Muscle of leg (tissue), 11 donors: ENCODE results near the gene GALNT15. TPM values are rescaled to one million over a fixed set of nuclear protein-coding genes. Genes with fewer than 3 reads are reported as not detected.

Experiments
- DNase-seq: peaks from one replicate; pipeline ENCODE4 v3.0.0; 2013
- H3K27ac ChIP-seq: one replicate; pipeline ENCODE4 v1.5.1; 2013; ENCODE audit warnings: mild to moderate bottlenecking, low read length, control low read depth
- H3K27me3 ChIP-seq: one replicate; pipeline ENCODE4 v1.6.1; 2013; ENCODE audit warnings: low read length; ENCODE audit not compliant: control insufficient read depth, insufficient read depth
- H3K36me3 ChIP-seq: one replicate; pipeline ENCODE4 v1.6.1; 2013; ENCODE audit warnings: low read length; ENCODE audit not compliant: control insufficient read depth, insufficient read depth
- H3K4me1 ChIP-seq: one replicate; pipeline ENCODE4 v1.6.1; 2013; ENCODE audit warnings: low read length; ENCODE audit not compliant: control insufficient read depth, insufficient read depth
- H3K4me3 ChIP-seq: one replicate; pipeline ENCODE4 v1.5.1; 2013; ENCODE audit warnings: low read length, control low read depth
- H3K9me3 ChIP-seq: replicated peaks from 2 replicates; pipeline ENCODE4 v1.6.1; 2013; ENCODE audit warnings: low read depth, low read length; ENCODE audit not compliant: control insufficient read depth
- WGBS: methylation state at CpG from one replicate; pipeline ENCODE4 v1.1.5; 2013; ENCODE audit warnings: missing lambda C conversion rate; ENCODE audit not compliant: insufficient coverage; 5-methylcytosine and 5-hydroxymethylcytosine counted together
- polyA plus RNA-seq, 8 donors: library from polyadenylated mRNA; unstranded; fragments of 120-200 nt; gene quantifications; one replicate each; pipeline versions ENCODE4 v1.2.1 to v1.2.3, GENCODE V29; 2013; ENCODE audit warnings: inconsistent platforms in 1 of 8, low replicate concordance in 1 of 8; ENCODE audit not compliant: insufficient read length in 8 of 8, insufficient read depth in 1 of 8
- total RNA-seq: library from RNA; stranded (reverse); fragments of 120-200 nt; gene quantifications from one replicate; pipeline ENCODE4 v1.2.4, GENCODE V29; 2013

GALNT15 gene
- total and polyA plus RNA-seq, 9 donors, result 0.48 to 2.0 (median 1.0) TPM

GRCh38 chr3:16140116-16140893, 34.2 kb upstream of the GALNT15 start:
- no peak overlapping the region for H3K4me3 ChIP-seq
- no peak overlapping the region for H3K27ac ChIP-seq
- H3K4me1 ChIP-seq, result peaks cover 14% of the 10 kb centered on the region
- peaks cover 6% of the 10 kb centered on the region for H3K9me3 ChIP-seq
- DNase-seq, result peak; percentile 54
- 82% methylated on average over 2 of the region's 6 CpGs for WGBS
- no peaks in the 10 kb centered on the region for H3K27me3 ChIP-seq
- H3K36me3 ChIP-seq, result no peaks in the 10 kb centered on the region

DNA sequence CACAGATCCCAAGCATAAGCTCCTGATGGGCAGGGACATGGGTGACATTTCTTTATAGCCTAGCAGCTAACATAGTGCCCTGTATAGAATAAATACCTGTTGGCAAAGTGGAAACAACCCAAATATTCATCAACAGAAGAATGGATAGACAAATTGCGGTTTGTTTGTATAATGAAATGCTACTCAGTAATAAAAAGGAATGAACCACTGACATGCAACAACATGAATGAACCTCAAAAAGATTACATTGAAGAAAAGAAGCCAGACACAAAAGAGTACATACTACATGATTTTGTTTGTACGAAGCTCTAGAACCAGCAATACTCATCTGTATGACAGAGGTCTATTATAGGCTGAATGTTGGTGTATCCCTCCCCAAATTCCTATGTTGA, 33.6 kb upstream of the GALNT15 start:
- Histone ChIP-seq H3K4me3 (no peak overlapping the region), H3K4me1 (peaks cover 11% of the 10 kb centered on the region), H3K27me3 (no peaks in the 10 kb centered on the region), H3K9me3 (peaks cover 6% of the 10 kb centered on the region), H3K36me3 (no peaks in the 10 kb centered on the region), H3K27ac (no peak overlapping the region)
- DNase-seq, result no peak
- no CpG with 5 or more reads among the region's 2 CpGs for WGBS

DNA sequence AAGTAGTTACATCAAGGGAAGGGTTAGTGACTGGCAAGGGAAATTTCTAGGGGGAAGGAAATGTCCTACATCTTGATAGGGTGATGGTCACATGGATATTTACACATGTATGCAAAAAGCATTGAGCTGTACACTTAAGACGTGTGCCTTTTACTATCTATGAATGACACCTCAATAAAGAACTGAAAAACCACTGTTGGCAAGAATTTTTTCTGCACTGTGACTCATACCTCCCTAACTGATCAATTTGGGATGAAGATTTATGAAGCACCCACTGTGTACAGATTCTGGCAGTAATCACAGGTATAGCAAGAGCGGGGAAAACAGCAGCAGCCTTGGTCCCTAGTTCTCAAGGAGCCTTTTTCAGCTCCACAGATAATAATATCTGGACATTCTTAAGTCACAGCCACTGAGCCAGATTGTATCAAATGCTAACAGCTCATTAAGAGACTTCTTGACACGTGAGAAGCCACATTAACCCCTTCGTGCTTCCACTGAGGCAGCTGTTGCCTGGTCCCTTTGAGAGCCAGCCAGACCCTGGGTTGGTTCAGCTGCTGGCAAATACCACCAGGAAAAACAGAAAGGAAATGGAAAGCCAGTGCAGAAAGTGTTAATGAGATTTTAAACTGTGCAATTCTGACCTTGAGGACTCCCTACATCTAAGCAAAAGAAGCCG, 32.0 kb upstream of the GALNT15 start:
- Histone ChIP-seq H3K9me3 (peaks cover 6% of the 10 kb centered on the region), H3K4me3 (no peak overlapping the region), H3K27ac (no peak overlapping the region), H3K27me3 (no peaks in the 10 kb centered on the region), H3K36me3 (no peaks in the 10 kb centered on the region), H3K4me1 (peaks cover 9% of the 10 kb centered on the region)
- 58% methylated on average over 2 of the region's 5 CpGs for whole genome bisulfite sequencing
- DNase-seq, result peak; percentile 63

DNA sequence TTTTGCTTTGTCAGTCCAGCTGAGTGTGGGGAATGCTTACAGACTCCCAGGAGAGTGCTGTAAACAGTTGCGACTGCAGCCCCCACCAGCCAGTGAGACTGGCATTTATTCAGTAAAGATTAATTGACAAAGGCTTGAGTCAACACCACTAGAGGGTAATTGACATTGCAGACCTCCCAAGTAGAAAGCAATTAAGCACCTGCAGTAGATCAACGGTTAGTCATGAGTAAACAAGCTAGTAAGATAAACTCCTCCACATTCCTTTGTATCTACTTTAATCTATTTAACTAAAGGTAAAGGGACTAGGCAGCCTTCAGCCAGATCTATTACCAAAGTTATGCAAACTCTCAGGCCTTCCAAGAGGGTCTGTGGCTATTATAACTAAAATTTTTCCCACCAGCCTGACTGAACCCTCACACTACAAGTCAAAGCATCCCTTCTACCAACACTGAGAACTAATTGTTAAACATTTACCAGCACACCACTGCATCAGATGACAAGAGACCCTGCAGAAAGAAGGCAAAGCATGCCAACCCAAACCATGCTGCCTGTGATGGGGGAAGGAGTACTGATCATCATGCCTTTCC, 30.5 kb upstream of the GALNT15 start:
- Histone ChIP-seq H3K36me3 (no peaks in the 10 kb centered on the region), H3K27me3 (no peaks in the 10 kb centered on the region), H3K9me3 (peaks cover 6% of the 10 kb centered on the region), H3K27ac (no peak overlapping the region), H3K4me1 (peaks cover 18% of the 10 kb centered on the region), H3K4me3 (no peak overlapping the region)
- 50% methylated on average over 1 of the region's 2 CpGs for WGBS
- DNase-seq, result no peak

DNA sequence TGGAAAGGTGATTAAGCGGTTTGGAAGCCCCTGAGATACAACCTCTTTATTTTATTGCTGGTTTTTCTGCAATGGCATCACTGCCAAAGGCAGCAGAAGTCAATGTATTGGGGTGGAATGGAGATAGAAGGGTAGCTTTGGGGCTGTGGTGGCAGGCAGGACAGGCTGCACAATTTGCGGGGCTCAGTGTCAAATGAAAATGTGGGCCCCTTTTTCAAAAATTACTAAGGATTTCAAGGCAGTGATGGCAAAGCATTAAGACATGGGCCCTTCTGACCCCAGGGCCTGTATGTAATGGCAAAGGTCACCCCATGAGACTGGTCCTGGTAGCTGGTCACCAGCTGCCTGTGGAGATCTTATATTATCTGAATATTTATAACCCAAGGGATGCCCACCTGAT, 29.3 kb upstream of the GALNT15 start:
- peaks cover 20% of the 10 kb centered on the region for H3K4me1 ChIP-seq
- no peaks in the 10 kb centered on the region for H3K36me3 ChIP-seq
- no peak overlapping the region for H3K27ac ChIP-seq
- no peaks in the 10 kb centered on the region for H3K27me3 ChIP-seq
- WGBS, result 100% methylated on average over 1 of the region's 2 CpGs
- H3K9me3 ChIP-seq, result peaks cover 6% of the 10 kb centered on the region
- no peak overlapping the region for H3K4me3 ChIP-seq
- no peak for DNase-seq

GRCh38 chr3:16146015-16146730, 28.3 kb upstream of the GALNT15 start:
- Histone ChIP-seq H3K27ac (no peak overlapping the region), H3K36me3 (no peaks in the 10 kb centered on the region), H3K4me1 (peaks cover 16% of the 10 kb centered on the region), H3K27me3 (no peaks in the 10 kb centered on the region), H3K4me3 (no peak overlapping the region), H3K9me3 (peaks cover 12% of the 10 kb centered on the region)
- 100% methylated on average over 1 of the region's 2 CpGs for WGBS
- no peak for DNase-seq

DNA sequence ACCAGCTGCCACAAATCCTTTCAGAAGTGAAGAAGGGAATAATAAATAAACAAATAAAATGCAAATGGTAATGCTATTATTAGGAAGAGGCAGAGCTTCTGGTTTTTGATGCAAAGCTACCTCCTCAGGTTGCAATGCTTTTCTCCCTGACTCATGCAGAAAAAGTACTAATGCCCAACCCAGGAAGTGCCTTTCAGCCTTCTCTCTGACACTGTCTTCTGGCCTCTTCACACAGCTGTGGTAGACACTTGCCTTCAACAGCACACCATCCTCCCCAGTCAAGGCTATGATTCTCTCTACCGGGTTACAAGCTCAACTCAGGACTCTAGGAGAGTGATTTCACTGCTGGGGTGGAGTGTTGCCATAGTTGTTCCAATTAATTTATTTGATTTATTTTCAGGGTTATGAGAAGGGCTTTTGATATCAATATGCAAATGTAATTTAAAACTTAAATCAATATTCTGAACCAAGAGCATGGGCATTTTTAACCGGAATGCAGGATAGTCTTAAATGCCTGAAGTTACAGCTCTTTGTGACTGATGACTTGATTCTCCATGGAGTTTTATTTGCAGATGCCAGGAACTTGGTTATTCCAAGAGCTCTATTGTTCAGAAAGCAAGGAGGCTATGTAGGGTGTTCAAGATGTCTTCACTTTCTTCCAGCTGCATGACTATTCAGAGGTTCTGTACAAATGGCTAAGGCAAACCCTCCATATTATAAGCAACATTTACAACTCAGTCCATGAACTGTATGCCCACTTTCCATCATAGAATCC, 27.1 kb upstream of the GALNT15 start:
- Histone ChIP-seq H3K9me3 (peaks cover 14% of the 10 kb centered on the region), H3K27ac (no peak overlapping the region), H3K4me3 (no peak overlapping the region), H3K36me3 (no peaks in the 10 kb centered on the region), H3K27me3 (no peaks in the 10 kb centered on the region), H3K4me1 (peaks cover 15% of the 10 kb centered on the region)
- DNase-seq, result no peak
- WGBS, result no CpG with 5 or more reads among the region's 2 CpGs

- Histone ChIP-seq H3K9me3 (peaks cover 21% of the 10 kb centered on the region), H3K4me1 (peaks cover 12% of the 10 kb centered on the region), H3K36me3 (no peaks in the 10 kb centered on the region), H3K27ac (peak overlapping the region; percentile 74), H3K4me3 (no peak overlapping the region), H3K27me3 (peaks cover 2% of the 10 kb centered on the region)
- WGBS, result 69% methylated on average over 4 of the region's 6 CpGs
- no peak for DNase-seq
Observed at GRCh38 chr3:16148213-16148612, 26.3 kb upstream of the GALNT15 start.

GRCh38 chr3:16148783-16149182, 25.7 kb upstream of the GALNT15 start:
- Histone ChIP-seq H3K36me3 (no peaks in the 10 kb centered on the region), H3K4me3 (no peak overlapping the region), H3K27me3 (peaks cover 2% of the 10 kb centered on the region), H3K9me3 (peaks cover 23% of the 10 kb centered on the region), H3K4me1 (peaks cover 12% of the 10 kb centered on the region), H3K27ac (peak overlapping the region; percentile 74)
- WGBS, result no CpG with 5 or more reads among the region's 4 CpGs
- DNase-seq, result peak; percentile 95
